Suppressor macrophage treated with lipopolysaccharide for 4 hours (primary cell): ENCODE data around the gene TRAPPC2.
"Not testable (repeated sequence)": the region's sequence is repeated elsewhere in the genome, so short reads cannot be mapped to it uniquely, and the experiment has no call there.

Experiments
- DNase-seq: peaks from one replicate; pipeline ENCODE4 v3.0.0-alpha.2; 2020

The TRAPPC2 gene

DNA sequence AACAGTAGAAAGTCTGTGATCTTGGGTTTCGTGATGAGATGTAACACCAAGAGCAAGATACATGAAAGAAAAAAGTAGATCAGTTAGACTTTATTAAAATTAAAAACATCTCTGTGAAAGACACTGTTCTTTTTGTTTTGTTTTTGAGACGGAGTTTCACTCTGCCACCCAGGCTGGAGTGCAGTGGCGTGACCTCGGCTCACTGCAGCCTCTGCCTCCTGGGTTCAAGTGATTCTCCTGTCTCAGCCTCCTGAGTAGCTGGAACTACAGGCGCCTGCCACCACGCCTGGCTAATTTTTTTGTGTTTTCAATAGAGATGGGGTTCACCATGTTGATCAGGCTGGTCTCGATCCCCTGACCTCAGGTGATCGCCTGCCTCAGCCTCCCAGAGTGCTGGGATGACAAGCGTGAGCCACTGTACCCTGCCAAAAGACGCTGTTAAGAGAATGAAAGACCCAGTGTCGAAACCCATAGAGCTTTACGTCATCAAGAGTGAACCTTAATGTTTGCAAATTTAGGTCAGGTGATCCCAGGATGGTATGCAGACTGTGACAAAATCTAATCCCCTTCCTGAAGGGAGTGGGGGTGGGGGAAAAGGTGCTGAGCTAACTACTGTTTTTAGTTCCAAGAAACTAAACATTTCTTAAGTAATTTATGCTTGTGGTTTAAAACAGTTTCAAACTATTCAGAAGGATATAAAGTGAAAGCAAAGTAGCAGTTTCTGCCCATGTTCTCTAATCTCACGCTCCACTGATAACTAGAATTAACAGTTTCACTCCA is 8.2 kb upstream of the TRAPPC2 start:
- DNase-seq = peak; percentile 40

DNA sequence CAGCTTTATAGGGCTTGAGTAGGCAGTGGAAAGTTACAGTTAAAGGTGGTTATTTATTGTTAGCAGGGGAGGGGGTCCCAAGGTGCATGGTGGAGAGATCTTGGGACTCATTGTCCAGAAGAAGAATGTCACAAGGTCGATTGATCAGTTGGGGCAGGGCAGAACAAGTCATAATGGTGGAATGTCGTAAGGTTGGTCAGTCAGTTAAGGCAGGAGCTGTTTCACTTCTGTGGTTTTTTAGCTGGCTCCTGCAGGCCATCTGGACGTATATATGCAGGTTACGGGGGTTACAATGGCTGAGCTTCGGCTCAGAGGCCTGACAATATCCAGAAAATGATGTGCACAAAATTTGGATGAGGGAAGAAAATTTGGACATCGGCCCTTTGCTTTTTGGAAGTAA is 7.3 kb upstream of the TRAPPC2 start:
- DNase-seq = no peak

DNA sequence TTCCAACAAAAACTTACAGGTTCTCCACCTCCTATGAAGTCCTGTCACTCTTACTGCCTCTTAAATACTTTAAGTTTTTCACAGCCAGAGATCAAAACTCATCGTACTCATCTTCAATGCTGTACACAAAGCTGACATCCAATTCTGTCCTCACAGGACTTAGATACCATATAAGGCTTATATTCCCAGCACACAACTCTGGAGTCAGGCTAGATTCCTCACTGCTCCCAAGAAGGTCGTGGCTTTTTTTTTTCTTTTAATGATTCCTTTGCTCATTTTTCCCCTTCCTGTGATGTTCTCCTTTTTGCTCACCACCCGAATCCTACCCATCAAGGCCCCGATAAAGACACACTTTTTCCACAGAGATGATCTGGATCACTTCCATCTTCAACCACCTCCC is 914 bp downstream of the TRAPPC2 start:
- DNase-seq = no peak

DNA sequence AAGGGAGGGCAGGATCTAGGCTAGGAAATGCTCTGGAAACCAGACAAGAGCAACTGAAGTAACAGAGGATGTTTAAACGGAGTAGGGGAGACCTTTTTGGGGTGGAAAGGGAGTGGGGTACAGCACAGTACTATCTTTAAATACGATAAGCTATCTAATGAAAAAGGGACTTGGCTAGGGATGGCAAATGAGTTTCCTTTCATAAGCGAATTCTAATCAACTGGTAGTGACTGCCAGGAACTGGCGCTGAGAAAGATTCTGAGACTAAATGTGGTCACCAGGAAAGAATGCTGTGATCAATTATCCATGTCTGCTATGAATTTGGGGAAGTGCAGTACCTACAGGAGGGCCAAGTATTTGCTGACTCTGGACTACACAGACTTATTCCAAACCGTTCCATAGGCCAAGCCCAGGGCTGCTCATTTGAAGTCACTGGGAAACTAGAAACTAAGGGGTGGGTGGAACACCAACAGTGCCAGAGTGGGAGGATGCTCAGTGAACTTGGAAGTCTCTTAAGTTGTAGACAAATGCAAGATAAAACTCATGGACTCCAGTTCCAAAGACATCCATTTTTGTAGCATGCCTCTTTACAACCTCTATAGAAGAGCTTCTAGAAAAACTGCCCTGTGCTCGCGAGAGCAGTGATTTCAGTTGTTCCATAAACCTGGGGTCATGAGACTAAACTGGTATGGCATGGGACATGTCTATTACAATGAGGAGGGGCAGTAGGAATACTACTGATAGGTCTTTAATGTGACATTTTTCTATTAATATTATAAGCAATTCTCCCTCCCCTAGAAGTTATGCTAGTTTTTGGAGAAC is 2.0 kb downstream of the TRAPPC2 start:
- no peak for DNase-seq

DNA sequence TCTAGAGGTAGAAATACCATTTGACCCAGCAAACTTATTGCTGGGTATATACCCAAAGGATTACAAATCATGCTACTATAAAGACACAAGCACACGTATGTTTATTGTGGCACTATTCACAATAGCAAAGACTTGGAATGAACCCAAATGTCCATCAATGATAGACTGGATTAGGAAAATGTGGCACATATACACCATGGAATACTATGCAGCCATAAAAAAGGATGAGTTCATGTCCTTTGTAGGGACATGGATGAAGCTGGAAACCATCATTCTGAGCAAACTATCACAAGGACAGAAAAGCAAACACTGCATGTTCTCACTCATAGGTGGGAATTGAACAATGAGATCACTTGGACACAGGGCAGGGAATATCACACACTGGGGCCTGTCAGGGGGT is 3.9 kb downstream of the TRAPPC2 start:
- DNase-seq = not testable (repeated sequence)

DNA sequence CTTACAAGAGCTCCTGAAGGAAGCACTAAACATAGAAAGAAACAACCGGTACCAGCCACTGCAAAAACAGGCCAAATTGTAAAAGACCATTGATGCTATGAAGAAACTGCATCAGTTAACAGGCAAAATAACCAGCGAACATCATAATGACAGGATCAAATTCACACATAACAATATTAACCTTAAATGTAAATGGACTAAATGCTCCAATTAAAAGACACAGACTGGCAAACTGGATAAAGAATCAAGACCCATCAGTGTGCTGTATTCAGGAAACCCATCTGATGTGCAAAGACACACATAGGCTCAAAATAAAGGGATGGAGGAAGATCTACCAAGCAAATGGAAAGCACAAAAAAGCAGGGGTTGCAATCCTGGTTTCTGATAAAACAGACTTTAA is 7.8 kb downstream of the TRAPPC2 start:
- DNase-seq = not testable (repeated sequence)

DNA sequence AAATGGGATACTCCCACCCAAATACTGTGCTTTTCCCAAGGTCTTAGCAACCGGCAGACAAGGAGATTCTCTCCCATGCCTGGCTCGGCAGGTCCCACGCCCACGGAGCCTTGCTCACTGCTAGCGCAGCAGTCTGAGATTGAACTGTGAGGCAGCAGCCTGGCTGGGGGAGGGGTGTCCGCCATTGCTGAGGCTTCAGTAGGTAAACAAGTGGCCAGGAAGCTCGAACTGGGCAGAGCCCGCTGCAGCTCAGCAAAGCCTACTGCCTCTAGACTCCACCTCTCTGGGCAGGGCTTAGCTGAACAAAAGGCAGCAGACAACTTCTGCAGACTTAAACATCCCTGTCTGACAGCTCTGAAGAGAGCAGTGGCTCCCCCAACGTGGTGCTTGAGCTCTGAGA is 9.5 kb downstream of the TRAPPC2 start:
- DNase-seq = not testable (repeated sequence)

DNA sequence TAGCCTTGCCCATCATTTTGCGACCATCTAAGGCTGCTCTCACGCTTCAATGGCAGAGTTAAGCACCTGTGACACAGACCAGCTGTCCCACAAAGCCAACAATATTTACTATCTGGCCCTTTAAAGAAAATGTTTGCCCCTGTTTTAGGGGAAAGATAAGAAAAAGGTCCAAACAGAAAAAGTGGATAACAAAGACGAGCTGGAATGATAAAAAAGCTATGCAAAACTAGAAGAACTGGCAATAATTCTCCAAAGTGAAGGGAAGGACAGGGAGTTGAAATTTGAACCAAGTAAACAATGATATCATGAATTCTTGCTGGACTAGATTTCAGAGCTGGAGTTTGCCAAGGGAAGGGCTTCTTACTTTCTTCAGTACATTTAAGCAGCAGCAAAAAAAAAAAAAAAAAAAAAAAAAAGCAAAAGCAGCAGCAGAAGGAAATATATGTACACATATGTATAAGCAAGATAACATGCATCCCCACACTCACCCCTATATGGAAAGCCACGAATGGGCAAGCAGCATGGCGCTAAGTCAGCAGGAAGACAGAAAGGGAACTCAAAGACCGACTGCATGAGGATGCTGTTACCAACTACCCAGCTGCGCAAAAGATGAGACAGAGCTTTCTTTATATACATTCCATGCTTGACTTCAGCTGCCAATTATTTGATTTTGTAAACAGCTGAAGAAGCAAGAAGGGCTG is 12.5 kb downstream of the TRAPPC2 start:
- no peak for DNase-seq

DNA sequence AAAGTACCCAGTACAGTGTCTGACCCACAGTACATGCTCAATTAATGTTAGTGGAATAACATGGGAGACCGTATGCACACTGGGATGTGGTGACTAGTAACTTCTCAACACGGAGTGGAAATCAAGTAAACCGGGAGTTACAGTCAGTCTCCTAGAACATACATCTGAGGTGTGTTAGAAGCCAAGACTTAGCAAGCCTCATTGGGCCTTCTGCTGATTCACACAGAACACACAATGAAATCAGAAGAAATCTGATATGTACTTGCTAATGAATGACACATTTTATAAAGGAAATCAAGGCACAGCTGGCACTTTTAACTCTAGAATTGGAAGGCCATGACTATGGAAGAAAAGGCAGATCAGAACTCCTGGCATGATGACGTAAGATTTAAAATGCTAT is 13.0 kb downstream of the TRAPPC2 start:
- DNase-seq = no peak

DNA sequence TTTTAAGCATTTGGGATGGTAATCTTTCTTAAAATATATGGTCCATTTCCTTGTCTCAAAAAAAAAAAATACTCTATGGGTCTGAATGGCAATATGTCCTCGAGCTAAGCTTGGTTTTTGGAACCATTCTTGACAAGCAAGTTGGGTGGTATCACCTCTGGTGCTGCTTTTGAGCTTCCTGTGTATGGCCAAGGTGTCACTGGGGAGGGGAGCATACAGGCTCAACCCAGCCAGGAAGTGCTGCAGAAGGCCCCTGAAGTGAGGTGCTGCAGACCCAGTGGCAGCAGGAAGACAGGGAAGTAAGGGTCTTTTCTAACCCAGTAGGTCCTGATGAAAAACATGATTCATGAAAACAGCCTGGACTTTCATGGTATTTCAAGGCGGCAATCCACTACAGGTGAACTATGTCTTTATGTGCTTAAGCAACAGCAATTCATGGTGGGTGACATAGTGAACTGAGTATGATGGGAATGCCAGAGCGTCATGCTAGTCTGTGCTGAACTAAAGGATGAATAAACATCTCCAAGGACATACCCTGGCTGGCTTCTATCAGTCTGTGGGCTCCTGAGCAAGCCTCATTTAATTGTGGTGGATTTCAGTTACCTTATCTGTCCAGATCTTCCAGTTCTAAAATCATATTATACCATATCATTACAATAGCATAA is 15.1 kb downstream of the TRAPPC2 start:
- no peak for DNase-seq

DNA sequence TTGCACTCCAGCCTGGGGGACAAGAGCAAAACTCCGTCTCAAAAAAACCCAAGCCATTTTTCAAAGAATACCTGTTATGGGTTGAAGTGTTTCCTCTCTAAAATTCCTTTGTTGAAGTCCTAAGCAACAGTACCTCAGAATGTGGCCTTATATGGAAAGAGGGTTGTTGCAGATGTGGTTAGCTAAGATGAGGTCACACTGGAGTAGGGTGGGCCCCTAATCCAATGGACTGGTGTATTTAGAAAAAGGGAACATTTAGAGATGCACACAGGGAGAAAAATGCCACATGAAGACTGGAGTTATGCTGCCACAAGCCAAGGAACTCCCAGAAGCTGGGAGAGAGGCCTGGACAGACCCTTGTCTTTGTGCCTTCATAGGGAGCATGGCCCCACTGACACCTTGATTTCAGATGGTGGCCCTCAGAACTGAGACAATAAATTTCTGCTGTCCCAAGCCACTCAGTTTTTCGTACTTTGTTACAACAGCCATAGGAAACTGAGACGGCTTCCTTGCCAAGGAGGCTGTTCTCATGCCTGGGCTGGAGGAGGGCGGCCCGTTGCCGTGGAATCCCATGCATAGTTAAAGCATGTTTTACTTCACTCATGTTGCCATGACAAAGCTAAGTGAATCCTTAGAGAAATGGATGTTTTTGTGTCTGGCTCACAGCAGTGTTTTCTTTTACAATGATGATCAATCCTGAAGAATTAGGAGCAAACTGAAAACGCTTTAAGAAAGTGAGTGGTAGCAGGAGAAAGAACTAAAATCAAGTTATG is 16.5 kb downstream of the TRAPPC2 start:
- DNase-seq = no peak

DNA sequence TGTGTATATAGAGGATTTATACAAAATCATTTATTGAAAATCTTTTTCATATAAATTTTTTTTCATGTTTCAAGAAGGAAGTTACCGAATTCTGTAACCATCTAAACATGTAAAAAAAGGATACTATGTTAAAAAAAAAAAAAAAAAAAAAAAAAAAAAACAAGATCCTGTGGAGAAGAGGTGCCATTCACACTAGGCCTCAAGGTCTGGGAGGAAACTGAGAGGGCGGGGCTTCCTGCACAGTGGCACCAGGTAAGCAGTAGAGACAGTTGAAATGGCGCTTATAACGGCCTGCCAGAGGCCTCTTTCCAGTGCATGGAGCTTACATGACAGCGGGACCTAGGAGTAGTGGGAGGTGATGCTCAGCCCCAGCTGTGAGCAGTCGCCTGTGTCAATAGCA is 17.5 kb downstream of the TRAPPC2 start:
- no peak for DNase-seq

DNA sequence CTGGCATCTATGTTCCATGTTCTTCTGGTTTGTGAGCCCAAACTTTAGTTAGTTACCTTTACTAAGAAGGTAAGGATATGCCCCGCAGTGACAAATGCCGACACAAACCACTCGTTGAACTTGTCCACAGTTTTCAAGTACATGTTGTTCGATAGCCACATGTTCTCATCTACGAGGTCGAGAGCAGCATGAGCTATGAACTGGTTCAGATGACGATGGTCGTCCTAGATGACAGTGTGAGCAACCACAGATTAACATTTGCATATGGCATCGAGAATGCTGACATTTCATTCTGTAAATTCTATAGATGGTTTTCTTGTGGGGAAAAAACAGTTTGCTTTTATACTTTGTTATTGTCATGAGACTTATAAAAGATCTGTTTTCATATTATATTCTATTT is 18.0 kb downstream of the TRAPPC2 start:
- DNase-seq = no peak

DNA sequence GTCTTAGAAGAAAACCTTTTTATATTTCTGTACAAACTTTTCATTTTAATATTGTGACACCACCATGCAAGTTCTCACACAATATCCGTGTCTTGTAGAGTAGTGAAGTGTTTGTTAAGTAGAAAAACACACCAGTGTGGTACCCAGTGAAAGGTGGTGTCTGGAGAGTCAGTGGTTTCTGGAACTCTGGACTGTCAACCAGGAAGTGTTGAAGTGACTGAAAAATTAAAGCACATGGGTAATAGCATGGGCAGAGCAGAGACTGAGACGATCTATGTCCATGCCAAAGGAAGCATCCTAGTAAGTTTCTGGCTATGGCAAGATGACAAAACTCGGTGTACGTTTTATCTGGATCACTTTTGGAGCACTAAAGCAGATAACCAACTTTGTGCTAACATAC is 23.3 kb downstream of the TRAPPC2 start:
- no peak for DNase-seq

DNA sequence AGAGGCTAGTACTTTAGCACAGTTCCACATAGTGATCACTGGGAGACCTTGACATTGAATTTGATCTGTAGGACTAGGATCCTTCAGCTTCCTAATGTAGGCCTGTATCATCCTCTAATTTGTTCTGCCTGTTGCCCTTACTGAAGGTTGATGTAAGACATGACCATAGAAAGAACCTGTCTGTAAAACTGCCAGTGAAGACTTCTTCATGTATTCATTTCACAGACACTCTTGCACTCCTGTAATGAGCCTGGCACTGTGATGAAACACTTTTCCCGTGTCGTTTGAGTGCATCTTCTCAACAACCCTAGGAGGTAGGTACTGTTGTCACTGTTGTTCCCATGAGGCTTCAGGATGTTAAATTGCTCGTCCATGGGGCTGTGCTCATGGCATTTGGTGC is 30.8 kb downstream of the TRAPPC2 start:
- no peak for DNase-seq

DNA sequence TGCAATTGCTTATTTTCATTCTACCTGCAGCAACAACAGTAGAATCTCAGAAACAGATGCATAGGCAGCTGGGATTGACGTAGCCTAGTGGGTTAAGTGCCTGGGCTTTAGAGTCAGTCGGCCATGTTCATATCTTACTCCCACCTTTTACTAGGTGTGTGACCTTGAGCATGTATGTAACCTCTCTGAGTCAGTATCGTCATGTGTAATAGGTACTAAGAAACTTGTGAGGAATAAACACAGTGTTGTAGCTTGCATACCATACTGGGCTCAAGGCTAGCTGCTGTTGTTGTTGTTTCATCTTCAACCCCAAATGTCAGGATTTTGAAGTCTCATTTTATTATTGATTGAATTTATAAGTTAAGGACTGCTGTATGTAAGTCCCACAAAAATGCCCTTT is 31.3 kb downstream of the TRAPPC2 start:
- no peak for DNase-seq

DNA sequence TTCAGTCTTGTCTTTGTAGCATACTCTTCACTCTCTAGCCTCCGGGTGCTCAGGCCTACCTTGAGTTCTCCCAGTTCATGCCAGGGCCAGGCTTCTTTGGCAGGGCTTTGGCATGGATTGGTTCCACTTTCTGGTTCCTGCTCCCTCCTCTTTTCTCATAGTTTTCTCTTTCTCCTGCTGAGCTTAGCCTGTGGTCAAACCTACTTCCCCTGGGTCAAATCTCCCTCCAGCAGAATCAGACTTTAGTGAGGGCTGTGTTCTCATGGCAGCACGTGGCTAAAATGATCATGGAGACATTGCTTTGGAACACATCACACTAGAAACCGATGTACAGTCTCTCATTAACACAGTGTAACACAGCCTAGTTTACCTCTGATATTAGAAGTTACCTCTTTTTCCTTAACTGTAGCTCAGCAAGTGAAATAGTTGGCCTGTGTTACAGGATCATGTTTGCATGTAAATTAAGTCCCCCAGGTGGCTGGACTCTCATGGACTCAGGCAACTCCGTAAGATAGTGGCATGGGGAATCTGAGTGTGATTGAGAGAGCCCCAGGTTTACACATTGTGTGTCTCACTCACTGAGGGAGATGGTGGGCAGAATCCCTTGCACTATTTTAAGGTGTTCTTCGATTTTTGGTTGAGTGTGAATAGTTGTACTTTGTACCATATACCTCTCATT is 32.2 kb downstream of the TRAPPC2 start:
- peak; percentile 60 for DNase-seq

DNA sequence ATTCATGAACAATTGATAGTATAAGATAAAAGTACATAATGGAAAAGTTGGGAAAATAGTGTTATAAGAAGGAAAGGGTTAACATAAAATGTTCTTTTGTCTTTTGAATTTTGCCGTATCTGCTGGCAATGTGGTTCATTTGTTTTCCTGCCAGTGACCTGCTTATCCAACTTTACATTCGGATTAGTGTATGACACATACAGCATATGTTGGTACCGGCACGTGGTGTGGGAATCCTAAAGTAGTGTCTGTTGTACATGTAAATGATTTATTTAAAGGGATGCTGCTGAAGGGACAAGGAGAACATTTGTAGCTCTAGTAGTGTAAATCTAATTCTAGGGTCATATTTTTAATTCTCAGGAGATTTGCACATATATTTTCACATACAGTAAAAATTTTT is 34.0 kb downstream of the TRAPPC2 start:
- no peak for DNase-seq

DNA sequence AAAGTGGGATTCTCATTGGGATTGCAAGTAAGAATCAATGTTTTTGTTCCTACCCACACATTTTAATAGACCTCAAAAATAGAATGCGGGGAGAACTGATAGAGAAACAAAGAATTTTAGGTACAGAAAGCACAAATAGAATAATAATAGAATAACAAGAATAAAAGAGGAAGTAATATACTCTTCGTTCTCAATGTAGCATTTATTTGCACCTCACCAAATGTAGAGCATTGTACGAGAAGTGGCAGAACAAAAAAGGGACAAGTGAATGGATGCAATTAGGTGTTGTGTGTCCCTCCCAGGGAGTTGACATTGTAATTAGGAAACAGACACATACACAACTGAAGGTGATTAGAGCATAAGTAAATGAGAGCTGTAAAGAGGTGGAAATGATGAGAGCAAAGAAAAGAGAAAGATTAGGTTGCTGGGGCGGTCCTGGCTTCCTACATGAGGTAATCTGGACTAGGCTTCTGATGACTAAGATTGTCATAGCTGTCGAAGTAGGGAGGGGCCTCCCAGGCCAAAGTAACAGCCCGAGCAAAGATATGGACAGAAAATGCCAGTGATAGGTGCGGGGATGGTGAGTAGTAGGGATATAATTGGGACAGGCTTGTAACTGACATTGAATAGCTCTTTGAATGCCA is 35.1 kb downstream of the TRAPPC2 start:
- DNase-seq = peak; percentile 50

DNA sequence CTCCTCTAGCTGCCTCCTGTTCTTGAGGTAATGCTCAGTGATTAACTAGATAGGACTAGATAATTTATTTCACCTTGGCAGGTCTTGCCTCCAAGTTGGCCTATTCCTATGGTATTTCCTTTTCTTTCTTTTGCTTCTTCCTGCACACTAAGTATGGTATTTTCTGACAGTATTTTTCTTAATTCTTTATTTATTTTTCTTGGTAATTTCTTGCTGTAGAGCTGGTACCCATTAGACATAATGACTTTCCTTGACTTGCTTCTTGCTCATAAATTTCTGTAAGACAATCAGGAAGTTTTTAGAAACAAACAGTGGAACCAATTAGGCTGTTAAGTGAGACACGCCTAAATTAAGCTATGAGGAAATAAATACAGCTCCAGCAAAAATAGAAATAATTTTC is 36.0 kb downstream of the TRAPPC2 start:
- DNase-seq = no peak

DNA sequence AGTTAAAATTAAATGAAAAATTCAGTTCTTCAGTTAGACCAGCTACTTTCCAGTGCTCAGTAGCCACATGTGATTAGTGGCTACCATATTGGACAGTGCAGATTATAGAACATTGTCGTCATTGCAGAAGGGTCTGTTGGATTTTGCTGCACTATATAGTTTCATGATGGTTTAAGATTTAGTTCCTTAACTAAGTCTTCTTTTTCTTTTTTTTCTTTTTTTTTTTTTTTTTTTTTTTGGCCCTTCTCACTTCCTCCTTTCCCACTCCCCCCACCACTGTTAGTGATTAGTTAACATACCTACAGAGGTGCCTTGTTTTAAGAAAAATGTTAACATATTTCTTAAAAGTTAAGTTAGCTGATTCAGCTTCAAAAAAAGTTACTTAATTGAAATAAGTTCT is 36.4 kb downstream of the TRAPPC2 start:
- no peak for DNase-seq
